Stomach (tissue), 9 donors: Measurements from ENCODE around the gene PIP4K2A. TPM values are rescaled to one million over a fixed set of nuclear protein-coding genes. Genes with fewer than 3 reads are reported as not detected.

Source experiments
- DNase-seq, 2 donors: peaks; one replicate each; pipeline versions ENCODE4 v3.0.0 to v3.0.0-alpha.2; 2013 to 2019
- H3K27ac ChIP-seq, 5 donors: fragments of 200-600 bp in 4 of 5; sonication (generic) in 4 of 5; one replicate each; pipeline ENCODE4 v1.5.1; 2013 to 2019; ENCODE audit warnings: mild to moderate bottlenecking in 1 of 5, moderate library complexity in 1 of 5
- H3K27me3 ChIP-seq, 3 donors: fragments of 200-600 bp; sonication (generic); one replicate each; pipeline ENCODE4 v1.5.1; 2017 to 2019; ENCODE audit warnings: mixed run types in 1 of 3
- H3K36me3 ChIP-seq, 4 donors: fragments of 200-600 bp; sonication (generic); 1 replicate in 3 of 4; 2 replicates in 1 of 4; pipeline ENCODE4 v1.5.1; 2016 to 2019
- H3K4me1 ChIP-seq, 4 donors: fragments of 200-600 bp; sonication (generic); one replicate each; pipeline ENCODE4 v1.5.1; 2016 to 2019
- H3K4me3 ChIP-seq, 4 donors: fragments of 200-600 bp; sonication (generic) in 3 of 4; one replicate each; pipeline ENCODE4 v1.5.1; 2016 to 2019; ENCODE audit warnings: mild to moderate bottlenecking in 1 of 4
- H3K9me3 ChIP-seq, 4 donors: fragments of 200-600 bp; sonication (generic); one replicate each; pipeline ENCODE4 v1.5.1; 2016 to 2019
- CTCF ChIP-seq, 7 experiments: fragments of 450-650 bp in 4 of 7; fragments of 200-600 bp in 3 of 7; sonication (generic) in 3 of 7; IDR thresholded peaks; one replicate each; pipeline ENCODE4 v1.5.1; 2016 to 2019; ENCODE audit warnings: antibody characterized with exemption in 7 of 7, control low read depth in 2 of 7, mild to moderate bottlenecking in 1 of 7
- EP300 ChIP-seq: sonication (generic); formaldehyde crosslinking; IDR thresholded peaks from one replicate; pipeline ENCODE4 v1.6.1; 2017; ENCODE audit warnings: antibody characterized with exemption
- POLR2A ChIP-seq, 4 donors: fragments of 450-650 bp; IDR thresholded peaks; one replicate each; pipeline ENCODE4 v1.6.1; 2016; ENCODE audit warnings: antibody characterized with exemption in 4 of 4, control low read depth in 2 of 4, mild to moderate bottlenecking in 1 of 4, moderate library complexity in 1 of 4
- POLR2AphosphoS5 ChIP-seq, 3 donors: sonication (generic); formaldehyde crosslinking; IDR thresholded peaks; one replicate each; pipeline ENCODE4 v1.6.1; 2016; ENCODE audit warnings: antibody characterized with exemption in 3 of 3
- WGBS, 5 donors: extraction: QIAGEN DNeasy Blood & Tissue Kit in 3 of 5; methylation state at CpG; one replicate each; pipeline versions ENCODE4 v1.1.5 to v1.1.7; 2013 to 2018; 5-methylcytosine and 5-hydroxymethylcytosine counted together
- intact Hi-C: fragments of 100-400 bp; cut with DNase I; formaldehyde crosslinking; loops from one replicate; pipeline ENCODE4 v1.15.1; 2023; ENCODE audit warnings: low total_unique reads
- polyA plus RNA-seq, 3 donors: library from polyadenylated mRNA; stranded (reverse); fragments of 200-250 nt; gene quantifications; one replicate each; pipeline ENCODE4 v1.2.3, GENCODE V29; 2013
- total RNA-seq, 5 donors: library from RNA; depleted of rRNA; stranded (reverse); fragments of >200 nt; gene quantifications; one replicate each; pipeline versions ENCODE4 v1.1.0 to v1.2.3, GENCODE V29; 2014 to 2016
- donor health status: healthy with polysubstance abuse.
- donor health status: Bipolar disorder and iron deficiency.
- donor health status: healthy.

PIP4K2A gene
- total and polyA plus RNA-seq, 8 donors = 6.7 to 61.3 (median 13.6) TPM

GRCh38 chr10:22491480-22491879 lies 222.9 kb downstream of the PIP4K2A start:
- no peak for DNase-seq
- Histone ChIP-seq H3K27me3 (no peaks in the 10 kb centered on the region), H3K36me3 (no peaks in the 10 kb centered on the region), H3K9me3 (no peaks in the 10 kb centered on the region), H3K4me3 (no peak overlapping the region), H3K27ac (no peak overlapping the region), H3K4me1 (no peaks in the 10 kb centered on the region)
- intact Hi-C loops = no loop called here
- WGBS, 5 donors = 93 to 100% (median 95%) methylated on average over 3 of the region's 3 CpGs
- TF ChIP-seq EP300 = no peak
- no peak for TF ChIP-seq CTCF (IDR thresholded peaks at IDR 0.05)
- no peak for TF ChIP-seq POLR2A (IDR thresholded peaks at IDR 0.05)

- no peaks in the 10 kb centered on the region for H3K4me1 ChIP-seq
- DNase-seq = no peak
- no peaks in the 10 kb centered on the region for H3K36me3 ChIP-seq
- TF ChIP-seq POLR2A (IDR thresholded peaks at IDR 0.05) (no peak), EP300 (no peak), POLR2AphosphoS5 (IDR thresholded peaks at IDR 0.05) (no peak)
- H3K27ac ChIP-seq = no peak overlapping the region
- intact Hi-C loops = no loop called here
- H3K4me3 ChIP-seq = no peak overlapping the region
- no peaks in the 10 kb centered on the region for H3K9me3 ChIP-seq
- WGBS, 5 donors = 93 to 100% (median 94%) methylated on average over 3 of the region's 3 CpGs
- H3K27me3 ChIP-seq = no peaks in the 10 kb centered on the region
These were observed 224.4 kb downstream of the PIP4K2A start for GRCh38 chr10:22489975-22490374.

- Histone ChIP-seq H3K4me1 (no peaks in the 10 kb centered on the region), H3K27me3 (no peaks in the 10 kb centered on the region), H3K4me3 (no peak overlapping the region), H3K9me3 (no peaks in the 10 kb centered on the region), H3K27ac (no peak overlapping the region), H3K36me3 (no peaks in the 10 kb centered on the region)
- 75 to 81% (median 78%) methylated on average over 4 of the region's 4 CpGs for WGBS, 5 donors
- no peak for DNase-seq
- intact Hi-C loops = no loop called here
- TF ChIP-seq POLR2A (IDR thresholded peaks at IDR 0.05) (no peak), CTCF (IDR thresholded peaks at IDR 0.05) (no peak), POLR2AphosphoS5 (IDR thresholded peaks at IDR 0.05) (no peak), EP300 (no peak)
These were observed 224.9 kb downstream of the PIP4K2A start for GRCh38 chr10:22489467-22489866.

GRCh38 chr10:22486431-22486830 lies 227.9 kb downstream of the PIP4K2A start:
- intact Hi-C loops = no loop called here
- Histone ChIP-seq H3K4me1 (peaks cover 0 to 5% (median 0%) of the 10 kb centered on the region in 4 donors), H3K36me3 (no peaks in the 10 kb centered on the region), H3K9me3 (no peaks in the 10 kb centered on the region), H3K27me3 (no peaks in the 10 kb centered on the region), H3K27ac (no peak overlapping the region), H3K4me3 (no peak overlapping the region)
- TF ChIP-seq EP300 (no peak), POLR2AphosphoS5 (IDR thresholded peaks at IDR 0.05) (no peak), CTCF (IDR thresholded peaks at IDR 0.05) (no peak), POLR2A (IDR thresholded peaks at IDR 0.05) (no peak)
- DNase-seq = no peak
- WGBS, 5 donors = 57 to 83% (median 74%) methylated on average over 1 of the region's 1 CpG

Other genes starting within 250 kb of the PIP4K2A start
- not detected for gene ARMC3, start 213.5 kb upstream of the PIP4K2A start, total RNA-seq
- gene ARMC3, start 213.5 kb upstream of the PIP4K2A start, polyA plus RNA-seq = not detected